ENCODE data around the gene GGA1.

Gene GGA1

GRCh38 chr22:37566329-37566837 is 42.3 kb upstream of the GGA1 start:
- Histone ChIP-seq H3K79me2 (ENCODE audit: control insufficient read depth, insufficient read depth, low read length, unreplicated experiment) (peaks cover 59% of the 10 kb centered on the region), H3K4me3 (ENCODE audit: low read depth, low read length) (no peak overlapping the region)

DNA sequence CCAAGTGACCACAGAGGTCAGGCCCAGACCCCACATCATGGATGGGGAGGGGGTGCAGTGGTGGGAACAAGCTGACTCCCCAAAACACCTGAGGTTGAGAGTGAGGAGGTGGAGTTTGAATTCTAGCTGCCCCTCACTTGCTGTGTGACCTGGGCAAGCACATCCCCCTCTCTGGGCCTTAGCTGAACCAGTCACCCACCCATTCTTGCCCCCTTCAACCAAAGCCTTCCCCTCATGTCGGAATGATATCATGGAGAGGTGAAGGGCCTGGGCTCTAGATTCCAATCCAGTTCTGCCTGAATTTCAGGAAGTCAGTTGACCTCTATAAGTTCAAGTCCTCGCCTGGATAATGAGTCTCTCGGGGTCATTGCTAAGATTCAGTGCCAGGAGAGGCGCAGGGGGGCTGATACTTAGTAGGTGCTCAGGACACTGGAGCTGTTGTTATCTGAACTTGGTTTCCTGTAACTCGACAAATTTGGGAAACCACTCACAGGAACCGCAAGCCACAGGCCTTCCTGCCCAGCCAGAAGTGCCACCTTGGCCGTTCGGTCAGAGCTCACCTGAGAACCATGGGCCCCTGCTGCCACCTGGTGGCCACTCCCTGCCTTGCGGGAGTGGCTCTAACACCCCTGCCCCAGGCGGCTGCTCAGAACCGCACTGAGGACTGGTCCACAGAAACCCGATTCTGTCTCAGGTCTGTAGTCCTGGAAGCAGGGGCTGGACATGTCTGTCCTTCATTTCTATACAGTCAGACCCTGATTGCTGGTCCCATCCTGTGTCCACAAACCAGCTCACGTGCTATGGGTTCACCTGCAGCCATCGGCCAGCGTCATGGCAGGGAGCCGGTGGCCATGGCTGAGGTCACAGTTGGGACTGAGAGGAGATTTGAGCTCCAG is 41.5 kb upstream of the GGA1 start:
- Histone ChIP-seq H3K4me1 (ENCODE audit: control insufficient read depth, insufficient read depth, low read length, unreplicated experiment) (peaks cover 24% of the 10 kb centered on the region), H2AFZ (ENCODE audit: low read length, unreplicated experiment) (no peak overlapping the region), H3K36me3 (ENCODE audit: insufficient read depth, low read length) (no peaks in the 10 kb centered on the region), H3K27ac (ENCODE audit: low read depth, low read length) (no peak overlapping the region), H3K79me2 (ENCODE audit: control insufficient read depth, insufficient read depth, low read length, unreplicated experiment) (peaks cover 53% of the 10 kb centered on the region), H3K27me3 (ENCODE audit: insufficient read depth, low read length) (no peaks in the 10 kb centered on the region), H3K4me3 (ENCODE audit: low read depth, low read length) (no peak overlapping the region)

More at GRCh38 chr22:37566329-37566837, 42.3 kb upstream of the GGA1 start:
- Histone ChIP-seq H3K36me3 (ENCODE audit: insufficient read depth, low read length) (no peaks in the 10 kb centered on the region), H3K4me1 (ENCODE audit: control insufficient read depth, insufficient read depth, low read length, unreplicated experiment) (peaks cover 26% of the 10 kb centered on the region), H2AFZ (ENCODE audit: low read length, unreplicated experiment) (no peak overlapping the region), H3K27me3 (ENCODE audit: insufficient read depth, low read length) (no peaks in the 10 kb centered on the region), H3K27ac (ENCODE audit: low read depth, low read length) (no peak overlapping the region)

- H3K4me3 ChIP-seq (ENCODE audit: low read depth, low read length), result no peak overlapping the region
- peaks cover 45% of the 10 kb centered on the region for H3K79me2 ChIP-seq (ENCODE audit: control insufficient read depth, insufficient read depth, low read length, unreplicated experiment)
- H3K4me1 ChIP-seq (ENCODE audit: control insufficient read depth, insufficient read depth, low read length, unreplicated experiment), result peaks cover 15% of the 10 kb centered on the region
- H3K27me3 ChIP-seq (ENCODE audit: insufficient read depth, low read length), result no peaks in the 10 kb centered on the region
- no peak overlapping the region for H2AFZ ChIP-seq (ENCODE audit: low read length, unreplicated experiment)
- no peak overlapping the region for H3K27ac ChIP-seq (ENCODE audit: low read depth, low read length)
- H3K36me3 ChIP-seq (ENCODE audit: insufficient read depth, low read length), result no peaks in the 10 kb centered on the region
Observed at GRCh38 chr22:37568012-37568411, 40.6 kb upstream of the GGA1 start.

- Histone ChIP-seq H3K27me3 (ENCODE audit: insufficient read depth, low read length) (no peaks in the 10 kb centered on the region), H3K79me2 (ENCODE audit: control insufficient read depth, insufficient read depth, low read length, unreplicated experiment) (peaks cover 42% of the 10 kb centered on the region), H3K4me1 (ENCODE audit: control insufficient read depth, insufficient read depth, low read length, unreplicated experiment) (peaks cover 11% of the 10 kb centered on the region), H3K4me3 (ENCODE audit: low read depth, low read length) (no peak overlapping the region), H3K27ac (ENCODE audit: low read depth, low read length) (no peak overlapping the region), H3K36me3 (ENCODE audit: insufficient read depth, low read length) (no peaks in the 10 kb centered on the region), H2AFZ (ENCODE audit: low read length, unreplicated experiment) (no peak overlapping the region)
Observed at GRCh38 chr22:37568448-37569008, 40.1 kb upstream of the GGA1 start.

DNA sequence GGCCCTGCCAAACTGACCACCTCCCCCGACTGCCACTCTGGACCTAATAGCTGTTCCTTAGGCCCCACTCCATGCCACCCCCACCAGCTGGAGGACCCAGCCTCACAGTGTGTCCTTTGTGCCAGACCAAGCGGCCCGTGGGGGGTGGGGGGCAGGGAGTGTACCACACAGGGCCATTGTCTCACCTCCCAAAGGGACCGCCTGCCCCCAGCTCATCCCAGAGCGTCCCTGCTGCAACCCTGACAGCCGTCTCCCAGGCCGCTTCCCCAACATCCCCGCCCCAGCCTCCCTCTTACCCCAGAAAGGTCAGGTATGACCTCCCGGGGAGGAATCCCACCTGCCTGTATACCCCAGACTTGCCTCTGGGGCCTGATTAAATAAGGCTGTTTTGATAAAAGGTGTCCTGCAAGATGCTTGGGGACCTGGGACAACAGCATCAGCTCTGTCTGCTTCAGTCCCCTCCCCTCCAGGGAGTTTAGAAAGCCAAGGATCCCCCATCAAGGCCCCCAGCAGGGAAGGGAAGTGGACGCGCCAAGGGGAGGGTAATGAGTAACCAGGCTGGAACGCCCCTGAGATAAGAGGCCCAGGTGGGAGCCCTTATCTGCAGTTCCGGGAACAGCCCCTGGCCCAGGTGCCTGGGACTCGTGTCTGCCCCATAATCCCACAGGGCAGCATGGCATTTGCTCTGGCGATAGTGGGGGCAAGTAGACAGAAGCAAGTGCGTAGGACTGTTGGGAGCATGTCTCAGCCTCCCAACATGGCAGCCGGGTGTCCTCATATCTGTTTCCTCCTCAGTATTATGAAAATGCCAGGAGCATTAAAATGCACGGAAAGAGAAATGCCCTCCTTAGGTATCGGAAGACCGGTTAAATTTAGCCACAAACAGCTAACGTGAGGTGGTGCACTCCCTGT is 39.4 kb upstream of the GGA1 start:
- no peak overlapping the region for H3K27ac ChIP-seq (ENCODE audit: low read depth, low read length)
- no peaks in the 10 kb centered on the region for H3K27me3 ChIP-seq (ENCODE audit: insufficient read depth, low read length)
- H3K36me3 ChIP-seq (ENCODE audit: insufficient read depth, low read length), result no peaks in the 10 kb centered on the region
- peaks cover 4% of the 10 kb centered on the region for H3K4me1 ChIP-seq (ENCODE audit: control insufficient read depth, insufficient read depth, low read length, unreplicated experiment)
- H3K79me2 ChIP-seq (ENCODE audit: control insufficient read depth, insufficient read depth, low read length, unreplicated experiment), result peaks cover 34% of the 10 kb centered on the region
- H2AFZ ChIP-seq (ENCODE audit: low read length, unreplicated experiment), result no peak overlapping the region
- no peak overlapping the region for H3K4me3 ChIP-seq (ENCODE audit: low read depth, low read length)

- peaks cover 27% of the 10 kb centered on the region for H3K79me2 ChIP-seq (ENCODE audit: control insufficient read depth, insufficient read depth, low read length, unreplicated experiment)
- H3K4me3 ChIP-seq (ENCODE audit: low read depth, low read length), result no peak overlapping the region
- no peaks in the 10 kb centered on the region for H3K36me3 ChIP-seq (ENCODE audit: insufficient read depth, low read length)
- no peaks in the 10 kb centered on the region for H3K4me1 ChIP-seq (ENCODE audit: control insufficient read depth, insufficient read depth, low read length, unreplicated experiment)
- no peaks in the 10 kb centered on the region for H3K27me3 ChIP-seq (ENCODE audit: insufficient read depth, low read length)
- no peak overlapping the region for H3K27ac ChIP-seq (ENCODE audit: low read depth, low read length)
- H2AFZ ChIP-seq (ENCODE audit: low read length, unreplicated experiment), result no peak overlapping the region
Observed at GRCh38 chr22:37569921-37570660, 38.5 kb upstream of the GGA1 start.

DNA sequence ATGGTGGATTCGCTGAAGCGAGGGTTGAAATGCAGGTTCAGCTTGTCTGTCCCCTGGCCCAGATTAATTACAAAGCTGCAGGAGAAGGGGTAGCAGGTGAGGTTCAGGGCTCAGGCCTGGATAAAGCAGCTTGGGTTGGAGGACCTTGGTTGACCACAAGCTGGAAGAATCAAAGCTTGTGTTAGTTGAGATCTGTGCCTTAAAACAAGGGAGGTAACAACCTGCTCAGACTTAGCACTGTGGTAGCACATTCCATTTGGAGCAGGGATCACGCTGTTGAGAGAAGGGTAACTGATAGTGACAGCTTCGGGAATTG is 38.0 kb upstream of the GGA1 start:
- Histone ChIP-seq H3K4me3 (ENCODE audit: low read depth, low read length) (no peak overlapping the region), H3K27me3 (ENCODE audit: insufficient read depth, low read length) (no peaks in the 10 kb centered on the region), H3K27ac (ENCODE audit: low read depth, low read length) (no peak overlapping the region), H3K4me1 (ENCODE audit: control insufficient read depth, insufficient read depth, low read length, unreplicated experiment) (no peaks in the 10 kb centered on the region), H3K36me3 (ENCODE audit: insufficient read depth, low read length) (no peaks in the 10 kb centered on the region), H3K79me2 (ENCODE audit: control insufficient read depth, insufficient read depth, low read length, unreplicated experiment) (peaks cover 22% of the 10 kb centered on the region), H2AFZ (ENCODE audit: low read length, unreplicated experiment) (no peak overlapping the region)

GRCh38 chr22:37571258-37571991 is 37.2 kb upstream of the GGA1 start:
- Histone ChIP-seq H3K4me1 (ENCODE audit: control insufficient read depth, insufficient read depth, low read length, unreplicated experiment) (no peaks in the 10 kb centered on the region), H3K27me3 (ENCODE audit: insufficient read depth, low read length) (no peaks in the 10 kb centered on the region), H2AFZ (ENCODE audit: low read length, unreplicated experiment) (no peak overlapping the region), H3K27ac (ENCODE audit: low read depth, low read length) (no peak overlapping the region), H3K4me3 (ENCODE audit: low read depth, low read length) (no peak overlapping the region), H3K36me3 (ENCODE audit: insufficient read depth, low read length) (no peaks in the 10 kb centered on the region), H3K79me2 (ENCODE audit: control insufficient read depth, insufficient read depth, low read length, unreplicated experiment) (peaks cover 14% of the 10 kb centered on the region)

DNA sequence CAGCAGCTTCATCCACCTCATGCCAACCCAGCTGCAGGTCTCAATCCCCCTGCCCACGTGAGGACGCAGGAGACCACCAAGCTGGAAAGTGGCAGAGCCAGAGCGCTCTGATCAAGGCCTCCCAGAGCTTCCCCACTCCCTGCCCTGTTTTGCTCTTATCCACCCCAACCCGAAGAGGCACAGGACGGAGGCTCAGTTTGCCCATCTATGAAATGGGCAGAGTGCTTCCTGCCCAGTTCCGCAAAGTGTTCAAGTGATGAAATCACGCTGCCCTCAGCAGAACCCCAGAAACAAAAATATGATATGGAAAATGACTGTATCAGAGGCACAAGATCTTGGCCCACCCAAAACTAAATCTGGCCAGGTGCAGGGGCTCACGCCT is 36.7 kb upstream of the GGA1 start:
- Histone ChIP-seq H3K4me1 (ENCODE audit: control insufficient read depth, insufficient read depth, low read length, unreplicated experiment) (no peaks in the 10 kb centered on the region), H3K4me3 (ENCODE audit: low read depth, low read length) (no peak overlapping the region), H2AFZ (ENCODE audit: low read length, unreplicated experiment) (no peak overlapping the region), H3K27me3 (ENCODE audit: insufficient read depth, low read length) (no peaks in the 10 kb centered on the region), H3K36me3 (ENCODE audit: insufficient read depth, low read length) (no peaks in the 10 kb centered on the region), H3K79me2 (ENCODE audit: control insufficient read depth, insufficient read depth, low read length, unreplicated experiment) (peaks cover 8% of the 10 kb centered on the region), H3K27ac (ENCODE audit: low read depth, low read length) (no peak overlapping the region)
